Stimulated activated CD4-positive, alpha-beta T cell treated with anti-CD3 and anti-CD28 coated beads, Interleukin-12 subunit alpha, Interleukin-12 subunit beta, amount 100 ng/mL, for 48 hours (primary cell): Measurements from ENCODE around the gene NEDD4L.
"Not testable (repeated sequence)": the region's sequence is repeated elsewhere in the genome, so short reads cannot be mapped to it uniquely, and the experiment has no call there.

Experiments
- DNase-seq, 3 donors: peaks; one replicate each; pipeline ENCODE4 v3.0.0-alpha.2; 2020; ENCODE audit warnings: low read depth in 2 of 3, low spot score in 1 of 3

NEDD4L gene

DNA sequence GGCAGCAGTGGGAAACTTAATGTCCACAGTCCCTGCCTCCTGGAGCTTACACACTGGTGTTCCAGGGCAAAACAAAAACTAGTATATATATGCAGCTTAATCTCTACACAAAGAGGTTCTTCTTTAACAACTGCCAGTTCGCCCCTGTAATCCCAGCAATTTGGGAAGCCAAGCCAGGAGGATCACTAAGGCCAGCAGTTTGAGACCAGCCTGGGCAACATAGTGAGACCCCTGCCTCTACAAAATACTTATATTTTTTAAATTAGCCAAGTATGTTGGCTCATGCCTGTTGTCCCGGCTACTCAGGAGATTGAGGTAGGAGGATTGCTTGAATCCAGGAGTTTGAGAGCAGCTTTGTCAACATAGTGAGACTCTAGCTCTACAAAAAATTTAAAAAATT, 17.2 kb upstream of the NEDD4L start:
- no peak for DNase-seq

GRCh38 chr18:58027341-58027740, 16.7 kb upstream of the NEDD4L start:
- DNase-seq, result no peak

GRCh38 chr18:58028109-58028784, 15.8 kb upstream of the NEDD4L start:
- no peak for DNase-seq

DNA sequence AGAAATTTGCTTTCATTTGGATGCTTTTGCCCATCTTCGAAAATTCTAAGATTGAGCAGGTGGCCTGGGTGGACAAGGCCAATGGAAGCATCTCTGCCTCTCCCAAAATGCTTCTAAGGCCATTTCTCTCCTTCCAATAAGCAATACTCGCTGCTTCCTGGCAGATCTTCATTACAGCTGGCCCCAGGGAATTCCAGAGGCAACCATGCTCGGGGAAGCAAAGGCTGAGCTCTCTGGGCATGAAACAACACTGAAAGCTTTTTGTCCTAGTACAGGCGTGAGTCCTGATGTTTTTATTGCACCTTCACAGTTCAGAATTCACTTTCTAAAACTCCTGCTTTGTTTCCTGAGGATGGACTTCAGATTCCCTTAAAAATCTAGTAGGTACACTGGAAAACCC, 11.8 kb upstream of the NEDD4L start:
- DNase-seq, result no peak

- no peak for DNase-seq
These were observed 10.8 kb upstream of the NEDD4L start for GRCh38 chr18:58033216-58033615.

- no peak for DNase-seq
These were observed 9.7 kb upstream of the NEDD4L start for GRCh38 chr18:58034370-58034769.

DNA sequence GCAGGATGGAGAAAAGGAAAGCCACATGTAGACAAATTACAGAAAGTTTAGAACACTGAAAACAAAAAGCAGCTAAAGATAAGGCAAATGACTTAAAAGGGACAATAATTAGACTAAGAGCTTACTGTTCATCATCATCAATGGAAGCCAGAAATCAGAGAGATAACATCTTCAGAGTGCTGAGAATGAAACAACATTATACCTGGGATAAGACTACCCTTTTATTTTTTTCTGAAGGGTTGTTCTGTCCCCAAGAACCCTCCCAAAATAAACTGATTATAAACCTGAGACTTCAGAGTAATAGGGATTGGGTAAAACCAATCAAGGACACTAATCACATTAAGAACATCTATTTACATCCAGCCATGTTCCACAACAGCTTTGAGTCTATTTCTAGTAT, 6.9 kb upstream of the NEDD4L start:
- DNase-seq, result no peak

DNA sequence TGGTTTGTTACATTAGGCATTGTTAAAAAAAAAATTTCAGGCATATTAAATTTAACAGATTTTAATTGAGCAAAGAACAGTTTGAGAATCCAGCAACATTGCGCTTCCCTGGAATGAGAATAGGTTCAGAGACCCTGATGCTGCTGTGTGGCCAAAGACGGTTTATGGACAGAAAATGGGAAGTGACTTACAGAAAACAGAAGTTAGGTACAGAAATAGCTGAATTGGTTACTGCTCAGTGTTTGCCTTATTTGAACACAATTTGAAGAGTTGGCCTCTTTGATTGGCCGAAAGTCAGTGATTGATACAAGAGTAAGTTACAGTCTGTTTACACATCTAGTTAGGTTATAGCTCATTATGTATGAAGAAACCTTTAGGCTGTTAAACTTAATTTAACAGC, 6.0 kb upstream of the NEDD4L start:
- DNase-seq, result no peak

DNA sequence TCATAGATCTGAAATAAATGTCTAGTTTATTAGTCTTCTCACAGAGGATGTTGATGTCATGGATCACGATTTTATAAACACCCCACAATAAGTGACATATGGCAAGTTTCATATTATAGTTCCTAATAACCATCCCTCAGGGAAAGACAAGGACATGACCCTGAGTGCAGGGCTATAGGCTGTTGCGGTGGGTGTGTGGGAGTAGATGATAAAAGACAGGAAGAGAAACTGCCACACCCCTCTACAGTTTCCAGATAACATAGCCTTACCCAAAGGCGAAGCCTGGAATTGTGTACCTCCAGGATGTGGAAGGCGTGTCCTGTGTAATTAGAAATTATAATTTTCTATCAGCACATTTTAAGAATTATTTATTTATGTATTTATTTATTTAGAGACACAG, 2.4 kb upstream of the NEDD4L start:
- DNase-seq, result no peak

- DNase-seq, result no peak
These were observed 1.1 kb upstream of the NEDD4L start for GRCh38 chr18:58042826-58043490.

- peak in 2 of 3 donors; percentile 2 to 35 for DNase-seq
These were observed 580 bp downstream of the NEDD4L start for GRCh38 chr18:58044370-58045241.

GRCh38 chr18:58045242-58046092, 1.4 kb downstream of the NEDD4L start:
- peak; percentile 4 to 14 (median 8) for DNase-seq

GRCh38 chr18:58046093-58046793, 2.2 kb downstream of the NEDD4L start:
- DNase-seq, result no peak

GRCh38 chr18:58046794-58047555, 2.9 kb downstream of the NEDD4L start:
- DNase-seq, result no peak

DNA sequence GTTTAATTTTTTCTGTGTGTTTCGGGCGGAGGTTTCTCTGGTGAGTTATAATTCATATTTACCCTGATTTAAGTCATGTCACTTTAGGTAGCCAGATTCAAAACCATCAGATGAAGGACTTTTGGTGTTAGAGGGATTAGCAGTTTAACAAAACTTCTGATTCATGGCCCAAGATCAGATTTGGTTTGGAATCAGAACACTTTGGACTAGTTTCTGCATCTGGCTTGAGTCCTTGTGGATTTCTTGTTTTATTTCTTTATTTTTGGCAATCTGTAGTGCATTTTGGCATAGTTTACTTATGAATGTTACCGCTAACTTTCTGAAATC, 3.5 kb downstream of the NEDD4L start:
- no peak for DNase-seq

GRCh38 chr18:58048081-58048642, 4.1 kb downstream of the NEDD4L start:
- no peak for DNase-seq

- no peak for DNase-seq
These were observed 5.1 kb downstream of the NEDD4L start for GRCh38 chr18:58049000-58049688.

- not testable (repeated sequence) for DNase-seq
These were observed 6.9 kb downstream of the NEDD4L start for GRCh38 chr18:58050963-58051362.
